Hepatocyte (in vitro differentiated cells): Measurements from ENCODE around the gene GRID1. TPM values are rescaled to one million over a fixed set of nuclear protein-coding genes. Genes with fewer than 3 reads are reported as not detected.
"Not testable (repeated sequence)": the region's sequence is repeated elsewhere in the genome, so short reads cannot be mapped to it uniquely, and the experiment has no call there.

Experiments used
- DNase-seq: peaks from one replicate; pipeline ENCODE4 v3.0.0-alpha.2; 2016; ENCODE audit warnings: low spot score
- H2AFZ ChIP-seq: fragments of 200-600 bp; sonication (generic); 2 replicates; pipeline ENCODE4 v1.6.0; 2016; ENCODE audit warnings: antibody characterized with exemption, mild to moderate bottlenecking
- H3K27ac ChIP-seq: fragments of 200-600 bp; sonication (generic); 2 replicates; pipeline ENCODE4 v1.5.1; 2016; ENCODE audit warnings: mild to moderate bottlenecking
- H3K27me3 ChIP-seq: fragments of 200-600 bp; sonication (generic); 2 replicates; pipeline ENCODE4 v1.6.1; 2016
- H3K36me3 ChIP-seq: fragments of 200-600 bp; sonication (generic); replicated peaks from 2 replicates; pipeline ENCODE4 v1.5.1; 2016; ENCODE audit warnings: low read depth; ENCODE audit not compliant: insufficient read depth
- H3K4me1 ChIP-seq: fragments of 200-600 bp; sonication (generic); 2 replicates; pipeline ENCODE4 v1.5.1; 2016; ENCODE audit warnings: mild to moderate bottlenecking, moderate library complexity; ENCODE audit not compliant: insufficient read depth
- H3K4me2 ChIP-seq: fragments of 200-600 bp; sonication (generic); 2 replicates; pipeline ENCODE4 v1.6.0; 2016
- H3K4me3 ChIP-seq: fragments of 200-600 bp; sonication (generic); 2 replicates; pipeline ENCODE4 v1.5.1; 2016; ENCODE audit warnings: mild to moderate bottlenecking
- H3K79me2 ChIP-seq: fragments of 200-600 bp; sonication (generic); 2 replicates; pipeline ENCODE4 v1.6.0; 2017; ENCODE audit warnings: mild to moderate bottlenecking
- H3K9me2 ChIP-seq: fragments of 200-600 bp; sonication (generic); replicated peaks from 2 replicates; pipeline ENCODE4 v1.6.0; 2017; ENCODE audit warnings: mild to moderate bottlenecking; ENCODE audit not compliant: insufficient read depth
- H3K9me3 ChIP-seq: fragments of 200-600 bp; sonication (generic); 2 replicates; pipeline ENCODE4 v1.5.1; 2016; ENCODE audit warnings: low read depth, mild to moderate bottlenecking
- H4K20me1 ChIP-seq: fragments of 200-600 bp; sonication (generic); 2 replicates; pipeline ENCODE4 v1.6.0; 2016; ENCODE audit warnings: mild to moderate bottlenecking; ENCODE audit not compliant: insufficient read depth, poor library complexity, severe bottlenecking
- EZH2 ChIP-seq: fragments of 200-600 bp; sonication (generic); IDR thresholded peaks from 2 replicates; pipeline ENCODE4 v1.6.1; 2016; ENCODE audit warnings: antibody characterized with exemption, mild to moderate bottlenecking, borderline replicate concordance
- EZH2phosphoT487 ChIP-seq: fragments of 200-600 bp; sonication (generic); IDR thresholded peaks from one replicate; pipeline ENCODE4 v1.6.1; 2018; ENCODE audit warnings: antibody characterized with exemption, mild to moderate bottlenecking, low read depth, moderate library complexity; ENCODE audit not compliant: unreplicated experiment, severe bottlenecking
- WGBS: methylation state at CpG from one replicate; pipeline ENCODE4 v1.1.6; 2016; ENCODE audit warnings: low lambda C conversion rate; ENCODE audit errors: missing lambda C conversion rate; 5-methylcytosine and 5-hydroxymethylcytosine counted together
- polyA plus RNA-seq: library from polyadenylated mRNA; unstranded; fragments of >200 nt; fragmentation: Nextera tagmentation; extraction: Ambion mirVana; gene quantifications from 2 replicates; pipeline ENCODE4 v1.2.1, GENCODE V29; 2016
- total RNA-seq: library from RNA; depleted of rRNA; stranded (reverse); fragments of >200 nt; gene quantifications from 2 replicates; pipeline ENCODE4 v1.2.3, GENCODE V29; 2014
- TF ChIP-seq, protein P1 (sequence below): fragments of 200-600 bp; sonication (generic); IDR thresholded peaks from 2 replicates; pipeline ENCODE4 v1.5.1; 2016; ENCODE audit warnings: antibody characterized with exemption, mild to moderate bottlenecking; ENCODE audit not compliant: poor library complexity

GRID1 gene
- total and polyA plus RNA-seq, 2 experiments from 2014 or later, result 0.07 to 0.37 TPM

DNA sequence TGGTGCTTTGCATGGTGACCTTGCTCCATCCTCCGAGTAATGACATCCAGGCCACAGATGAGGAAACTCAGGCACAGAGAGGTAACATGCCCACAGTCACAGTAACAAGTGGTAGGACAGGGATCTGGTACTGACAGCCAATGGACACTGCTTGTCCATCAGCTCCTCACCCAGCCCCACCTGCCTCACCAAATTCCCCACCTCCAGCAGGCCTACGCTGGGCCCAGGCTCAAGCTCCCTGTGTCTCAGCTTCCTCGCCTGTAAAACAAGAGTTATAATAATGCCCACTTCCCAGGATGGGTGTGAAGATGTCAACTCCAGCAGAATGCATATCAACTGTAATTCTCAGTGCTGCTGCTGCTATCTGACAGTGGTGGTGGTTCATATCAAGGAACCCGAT lies 123.8 kb downstream of the GRID1 start:
- 89% methylated on average over 4 of the region's 4 CpGs for WGBS
- no peaks in the 10 kb centered on the region for H3K79me2 ChIP-seq
- H3K4me2 ChIP-seq, result no peak overlapping the region
- H3K4me1 ChIP-seq, result no peaks in the 10 kb centered on the region
- no peak for DNase-seq
- no peak overlapping the region for H2AFZ ChIP-seq
- no peak overlapping the region for H3K4me3 ChIP-seq
- TF ChIP-seq EZH2phosphoT487 (no peak), EZH2 (no peak)
- TF ChIP-seq, protein P1, sequence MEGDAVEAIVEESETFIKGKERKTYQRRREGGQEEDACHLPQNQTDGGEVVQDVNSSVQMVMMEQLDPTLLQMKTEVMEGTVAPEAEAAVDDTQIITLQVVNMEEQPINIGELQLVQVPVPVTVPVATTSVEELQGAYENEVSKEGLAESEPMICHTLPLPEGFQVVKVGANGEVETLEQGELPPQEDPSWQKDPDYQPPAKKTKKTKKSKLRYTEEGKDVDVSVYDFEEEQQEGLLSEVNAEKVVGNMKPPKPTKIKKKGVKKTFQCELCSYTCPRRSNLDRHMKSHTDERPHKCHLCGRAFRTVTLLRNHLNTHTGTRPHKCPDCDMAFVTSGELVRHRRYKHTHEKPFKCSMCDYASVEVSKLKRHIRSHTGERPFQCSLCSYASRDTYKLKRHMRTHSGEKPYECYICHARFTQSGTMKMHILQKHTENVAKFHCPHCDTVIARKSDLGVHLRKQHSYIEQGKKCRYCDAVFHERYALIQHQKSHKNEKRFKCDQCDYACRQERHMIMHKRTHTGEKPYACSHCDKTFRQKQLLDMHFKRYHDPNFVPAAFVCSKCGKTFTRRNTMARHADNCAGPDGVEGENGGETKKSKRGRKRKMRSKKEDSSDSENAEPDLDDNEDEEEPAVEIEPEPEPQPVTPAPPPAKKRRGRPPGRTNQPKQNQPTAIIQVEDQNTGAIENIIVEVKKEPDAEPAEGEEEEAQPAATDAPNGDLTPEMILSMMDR, result no peak
- H3K27me3 ChIP-seq, result no peaks in the 10 kb centered on the region
- H3K9me3 ChIP-seq, result no peaks in the 10 kb centered on the region
- no peaks in the 10 kb centered on the region for H3K9me2 ChIP-seq
- no peak overlapping the region for H3K27ac ChIP-seq
- no peaks in the 10 kb centered on the region for H3K36me3 ChIP-seq
- no peaks in the 10 kb centered on the region for H4K20me1 ChIP-seq

- H4K20me1 ChIP-seq, H3K9me2 ChIP-seq, DNase-seq, H3K4me2 ChIP-seq, H3K4me3 ChIP-seq, H2AFZ ChIP-seq, H3K27ac ChIP-seq, H3K79me2 ChIP-seq, H3K27me3 ChIP-seq, H3K36me3 ChIP-seq, H3K9me3 ChIP-seq, H3K4me1 ChIP-seq: not testable (repeated sequence)
- WGBS, result 42% methylated on average over 2 of the region's 2 CpGs
These were observed 128.5 kb downstream of the GRID1 start for GRCh38 chr10:86238089-86238488.

DNA sequence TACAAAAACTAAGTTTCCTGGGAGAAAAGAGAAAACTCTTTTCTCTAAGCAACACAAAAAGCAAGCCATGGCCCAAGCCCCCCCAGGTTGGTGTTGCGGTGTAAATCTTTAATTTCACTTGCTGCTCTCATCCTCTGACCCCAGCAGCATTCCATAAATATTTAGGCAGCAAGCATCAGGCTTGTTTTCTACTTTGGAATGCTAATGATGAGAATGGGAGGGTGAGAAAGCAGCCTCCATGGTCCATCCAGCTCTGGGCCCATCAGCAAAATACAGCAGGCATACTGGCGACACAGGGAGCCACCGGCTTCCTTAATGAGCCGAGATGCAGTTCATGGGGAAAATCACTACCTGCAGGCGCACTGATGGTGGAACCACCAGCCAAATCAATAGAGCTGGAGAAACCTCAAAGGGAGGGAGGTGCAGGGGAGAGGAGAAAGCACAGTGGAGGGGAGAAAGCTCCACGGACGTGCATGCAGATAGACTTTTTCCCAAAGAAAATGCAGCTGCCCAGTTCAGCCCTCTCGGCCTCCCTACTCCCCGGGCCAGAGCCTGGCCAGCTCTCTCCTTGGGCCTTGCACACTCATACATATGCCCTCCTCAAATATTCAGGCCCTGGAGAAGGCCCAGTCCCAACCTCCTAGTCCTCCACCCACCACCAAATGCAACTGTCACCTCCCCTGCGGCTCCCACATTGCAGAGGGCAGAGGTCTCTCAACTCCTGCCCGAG lies 131.9 kb downstream of the GRID1 start:
- H3K4me1 ChIP-seq, result no peaks in the 10 kb centered on the region
- TF ChIP-seq, protein P1, result no peak
- no peak for TF ChIP-seq EZH2phosphoT487
- TF ChIP-seq EZH2, result no peak
- whole genome bisulfite sequencing, result 78% methylated on average over 11 of the region's 11 CpGs

GRCh38 chr10:86234107-86234506 lies 132.5 kb downstream of the GRID1 start:
- Histone ChIP-seq H3K4me3 (no peak overlapping the region), H3K36me3 (no peaks in the 10 kb centered on the region), H3K27me3 (no peaks in the 10 kb centered on the region), H3K27ac (no peak overlapping the region), H2AFZ (no peak overlapping the region), H3K9me3 (no peaks in the 10 kb centered on the region), H3K79me2 (no peaks in the 10 kb centered on the region), H3K4me1 (no peaks in the 10 kb centered on the region), H3K9me2 (no peaks in the 10 kb centered on the region), H4K20me1 (no peaks in the 10 kb centered on the region), H3K4me2 (no peak overlapping the region)
- no peak for DNase-seq
- TF ChIP-seq EZH2phosphoT487, result no peak
- WGBS, result 55% methylated on average over 7 of the region's 7 CpGs

More for the DNA sequence above, 131.9 kb downstream of the GRID1 start:
- no peak for DNase-seq
- no peaks in the 10 kb centered on the region for H3K9me3 ChIP-seq
- H3K9me2 ChIP-seq, result no peaks in the 10 kb centered on the region
- H3K27me3 ChIP-seq, result no peaks in the 10 kb centered on the region
- no peak overlapping the region for H3K4me3 ChIP-seq
- no peaks in the 10 kb centered on the region for H3K36me3 ChIP-seq
- H3K4me2 ChIP-seq, result no peak overlapping the region
- H3K79me2 ChIP-seq, result no peaks in the 10 kb centered on the region
- no peak overlapping the region for H3K27ac ChIP-seq
- no peaks in the 10 kb centered on the region for H4K20me1 ChIP-seq
- H2AFZ ChIP-seq, result no peak overlapping the region
